CD14-positive monocyte (primary cell): ENCODE measurements around the gene CLPX. TPM values are rescaled to one million over a fixed set of nuclear protein-coding genes. Genes with fewer than 3 reads are reported as not detected.

Experiments
- DNase-seq, 3 donors: peaks; one replicate each; pipeline ENCODE4 v3.0.0-alpha.2; 2011 to 2022
- H2AFZ ChIP-seq: 2 replicates; pipeline ENCODE4 v1.6.0; 2012; ENCODE audit warnings: mild to moderate bottlenecking, low read depth, low read length, inconsistent platforms; ENCODE audit not compliant: insufficient read depth, poor library complexity, severe bottlenecking
- H3K27ac ChIP-seq, 2 donors: 1 replicate in 1 of 2; 2 replicates in 1 of 2; pipeline ENCODE4 v1.5.1; 2012 to 2013; ENCODE audit warnings: low read length in 2 of 2, control low read depth in 1 of 2, inconsistent platforms in 1 of 2, low read depth in 1 of 2, mild to moderate bottlenecking in 1 of 2
- H3K27me3 ChIP-seq, 2 donors: one replicate each; pipeline versions ENCODE4 v1.6.0 to v1.6.1; 2011 to 2013; ENCODE audit warnings: low read length in 2 of 2; ENCODE audit not compliant: control insufficient read depth in 2 of 2, insufficient read depth in 2 of 2
- H3K36me3 ChIP-seq, 2 donors: replicated peaks in 1 of 2; 1 replicate in 1 of 2; 2 replicates in 1 of 2; pipeline versions ENCODE4 v1.5.1 to v1.6.1; 2012 to 2013; ENCODE audit warnings: low read length in 2 of 2, control low read depth in 1 of 2, inconsistent platforms in 1 of 2, mild to moderate bottlenecking in 1 of 2; ENCODE audit not compliant: insufficient read depth in 2 of 2, control insufficient read depth in 1 of 2
- H3K4me1 ChIP-seq, 2 donors: 1 replicate in 1 of 2; 2 replicates in 1 of 2; pipeline versions ENCODE4 v1.5.1 to v1.6.1; 2012 to 2013; ENCODE audit warnings: low read length in 2 of 2, control low read depth in 1 of 2, inconsistent platforms in 1 of 2, mild to moderate bottlenecking in 1 of 2, moderate library complexity in 1 of 2; ENCODE audit not compliant: insufficient read depth in 2 of 2, control insufficient read depth in 1 of 2
- H3K4me2 ChIP-seq: replicated peaks from 2 replicates; pipeline ENCODE3; 2012; ENCODE audit warnings: low read length, moderate library complexity, mild to moderate bottlenecking; ENCODE audit not compliant: poor library complexity, severe bottlenecking; ENCODE audit errors: extremely low read depth
- H3K4me3 ChIP-seq, 3 experiments: fragments of 200-600 bp in 1 of 3; sonication (generic) in 1 of 3; replicated peaks in 1 of 3; 1 replicate in 2 of 3; 2 replicates in 1 of 3; pipeline ENCODE4 v1.5.1; 2011 to 2013; ENCODE audit warnings: low read length in 3 of 3, mild to moderate bottlenecking in 3 of 3, control low read depth in 2 of 3, low read depth in 2 of 3, inconsistent platforms in 1 of 3, moderate library complexity in 1 of 3
- H3K79me2 ChIP-seq: 2 replicates; pipeline ENCODE4 v1.6.0; 2012; ENCODE audit warnings: mild to moderate bottlenecking, control low read depth, inconsistent platforms, low read length, moderate library complexity; ENCODE audit not compliant: insufficient read depth
- H3K9ac ChIP-seq: 2 replicates; pipeline ENCODE4 v1.6.0; 2017; ENCODE audit warnings: low read length, mild to moderate bottlenecking; ENCODE audit not compliant: insufficient read depth, poor library complexity, severe bottlenecking
- H3K9me3 ChIP-seq, 2 donors: replicated peaks in 1 of 2; 1 replicate in 1 of 2; 2 replicates in 1 of 2; pipeline versions ENCODE4 v1.5.1 to v1.6.1; 2012 to 2013; ENCODE audit warnings: low read length in 2 of 2, control low read depth in 1 of 2; ENCODE audit not compliant: control insufficient read depth in 1 of 2, insufficient read depth in 1 of 2
- H4K20me1 ChIP-seq: 2 replicates; pipeline ENCODE4 v1.6.0; 2012; ENCODE audit warnings: mild to moderate bottlenecking, low read length, control low read depth, moderate library complexity; ENCODE audit not compliant: insufficient read depth
- H3K27ac Mint-ChIP-seq, 7 donors: one replicate each; pipeline ENCODE4 v1.8.0; 2020; ENCODE audit warnings: mild to moderate bottlenecking in 7 of 7, mixed read lengths in 7 of 7, moderate library complexity in 6 of 7, inconsistent platforms in 2 of 7
- H3K27me3 Mint-ChIP-seq, 3 donors: one replicate each; pipeline ENCODE4 v1.8.0; 2021 to 2022; ENCODE audit warnings: low read depth in 3 of 3, mild to moderate bottlenecking in 3 of 3, mixed read lengths in 3 of 3, moderate library complexity in 3 of 3, inconsistent platforms in 1 of 3
- H3K36me3 Mint-ChIP-seq, 2 donors: one replicate each; pipeline ENCODE4 v1.8.0; 2020; ENCODE audit warnings: mixed read lengths in 2 of 2, inconsistent platforms in 1 of 2, mild to moderate bottlenecking in 1 of 2
- H3K4me1 Mint-ChIP-seq: one replicate; pipeline ENCODE4 v1.8.0; 2020; ENCODE audit warnings: mild to moderate bottlenecking, mixed read lengths
- H3K4me3 Mint-ChIP-seq, 2 donors: one replicate each; pipeline ENCODE4 v1.8.0; 2020; ENCODE audit warnings: mild to moderate bottlenecking in 2 of 2, mixed read lengths in 2 of 2, moderate library complexity in 1 of 2
- H3K9me3 Mint-ChIP-seq, 7 donors: one replicate each; pipeline ENCODE4 v1.8.0; 2020 to 2022; ENCODE audit warnings: mixed read lengths in 7 of 7, mild to moderate bottlenecking in 6 of 7, moderate library complexity in 6 of 7, inconsistent platforms in 2 of 7
- WGBS: methylation state at CpG from one replicate; pipeline ENCODE4 v1.1.5; 2013; ENCODE audit warnings: missing lambda C conversion rate; ENCODE audit not compliant: insufficient coverage; 5-methylcytosine and 5-hydroxymethylcytosine counted together
- intact Hi-C, 2 donors: fragments of 100-400 bp; cut with micrococcal nuclease; formaldehyde crosslinking; loops; one replicate each; pipeline versions ENCODE4 v1.15.0 to v1.15.1; 2023
- polyA plus RNA-seq, 3 donors: library from polyadenylated mRNA; depleted of rRNA in 1 of 3; unstranded in 2 of 3; stranded (reverse) in 1 of 3; fragments of 300-500 nt in 2 of 3; fragments of >200 nt in 1 of 3; fragmentation: Illumina TruSeq in 2 of 3; gene quantifications; 1 replicate in 2 of 3; 2 replicates in 1 of 3; pipeline ENCODE4 v1.2.3, GENCODE V29; 2012 to 2021
- TF ChIP-seq, protein P1 (sequence below): fragments of 200-600 bp; IDR thresholded peaks from one replicate; pipeline ENCODE4 v1.8.0; 2022; ENCODE audit warnings: antibody characterized with exemption, mild to moderate bottlenecking

Gene CLPX
- polyA plus RNA-seq, 3 donors, result 15.2 to 24.9 (median 20.0) TPM

DNA sequence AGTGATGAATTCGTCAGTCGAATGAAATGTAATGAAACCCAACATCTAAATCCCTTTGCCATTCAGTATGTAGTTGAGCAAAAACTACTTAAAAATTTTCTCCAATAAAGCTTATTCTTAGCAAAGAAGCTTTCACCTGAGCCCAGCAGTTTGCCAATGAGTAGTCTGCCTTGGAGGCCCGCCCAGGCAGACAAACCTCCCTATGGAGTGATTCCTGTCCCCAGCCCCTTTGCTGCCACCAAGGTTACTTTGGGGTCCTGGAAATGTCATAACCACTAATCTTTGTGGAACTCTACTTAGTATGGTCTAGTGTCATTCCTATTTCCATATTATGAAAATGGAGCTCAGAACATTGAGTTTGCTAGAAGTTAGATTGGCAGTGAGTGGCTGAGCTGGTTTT is 82.2 kb downstream of the CLPX start:
- TF ChIP-seq, protein P1, sequence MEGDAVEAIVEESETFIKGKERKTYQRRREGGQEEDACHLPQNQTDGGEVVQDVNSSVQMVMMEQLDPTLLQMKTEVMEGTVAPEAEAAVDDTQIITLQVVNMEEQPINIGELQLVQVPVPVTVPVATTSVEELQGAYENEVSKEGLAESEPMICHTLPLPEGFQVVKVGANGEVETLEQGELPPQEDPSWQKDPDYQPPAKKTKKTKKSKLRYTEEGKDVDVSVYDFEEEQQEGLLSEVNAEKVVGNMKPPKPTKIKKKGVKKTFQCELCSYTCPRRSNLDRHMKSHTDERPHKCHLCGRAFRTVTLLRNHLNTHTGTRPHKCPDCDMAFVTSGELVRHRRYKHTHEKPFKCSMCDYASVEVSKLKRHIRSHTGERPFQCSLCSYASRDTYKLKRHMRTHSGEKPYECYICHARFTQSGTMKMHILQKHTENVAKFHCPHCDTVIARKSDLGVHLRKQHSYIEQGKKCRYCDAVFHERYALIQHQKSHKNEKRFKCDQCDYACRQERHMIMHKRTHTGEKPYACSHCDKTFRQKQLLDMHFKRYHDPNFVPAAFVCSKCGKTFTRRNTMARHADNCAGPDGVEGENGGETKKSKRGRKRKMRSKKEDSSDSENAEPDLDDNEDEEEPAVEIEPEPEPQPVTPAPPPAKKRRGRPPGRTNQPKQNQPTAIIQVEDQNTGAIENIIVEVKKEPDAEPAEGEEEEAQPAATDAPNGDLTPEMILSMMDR, result no peak
- Histone ChIP-seq H3K9ac (no peak overlapping the region), H4K20me1 (no peaks in the 10 kb centered on the region), H3K4me2 (no peak overlapping the region), H3K27me3 (no peaks in the 10 kb centered on the region), H3K27ac (no peak overlapping the region), H3K4me1 (peaks cover 13 to 14% of the 10 kb centered on the region in 2 donors), H3K4me3 (no peak overlapping the region), H3K9me3 (no peaks in the 10 kb centered on the region), H3K36me3 (peaks cover 27 to 69% of the 10 kb centered on the region in 2 donors), H3K79me2 (no peaks in the 10 kb centered on the region), H2AFZ (no peak overlapping the region)
- DNase-seq, result no peak
- Mint-ChIP-seq H3K27ac (no peak overlapping the region), H3K27me3 (peaks cover 0 to 2% (median 0%) of the 10 kb centered on the region in 3 donors), H3K4me1 (peaks cover 12% of the 10 kb centered on the region), H3K9me3 (no peaks in the 10 kb centered on the region), H3K36me3 (peaks cover 58 to 74% of the 10 kb centered on the region in 2 donors), H3K4me3 (no peak overlapping the region)
- intact Hi-C loops, result no loop called here
- 100% methylated on average over 1 of the region's 3 CpGs for WGBS

DNA sequence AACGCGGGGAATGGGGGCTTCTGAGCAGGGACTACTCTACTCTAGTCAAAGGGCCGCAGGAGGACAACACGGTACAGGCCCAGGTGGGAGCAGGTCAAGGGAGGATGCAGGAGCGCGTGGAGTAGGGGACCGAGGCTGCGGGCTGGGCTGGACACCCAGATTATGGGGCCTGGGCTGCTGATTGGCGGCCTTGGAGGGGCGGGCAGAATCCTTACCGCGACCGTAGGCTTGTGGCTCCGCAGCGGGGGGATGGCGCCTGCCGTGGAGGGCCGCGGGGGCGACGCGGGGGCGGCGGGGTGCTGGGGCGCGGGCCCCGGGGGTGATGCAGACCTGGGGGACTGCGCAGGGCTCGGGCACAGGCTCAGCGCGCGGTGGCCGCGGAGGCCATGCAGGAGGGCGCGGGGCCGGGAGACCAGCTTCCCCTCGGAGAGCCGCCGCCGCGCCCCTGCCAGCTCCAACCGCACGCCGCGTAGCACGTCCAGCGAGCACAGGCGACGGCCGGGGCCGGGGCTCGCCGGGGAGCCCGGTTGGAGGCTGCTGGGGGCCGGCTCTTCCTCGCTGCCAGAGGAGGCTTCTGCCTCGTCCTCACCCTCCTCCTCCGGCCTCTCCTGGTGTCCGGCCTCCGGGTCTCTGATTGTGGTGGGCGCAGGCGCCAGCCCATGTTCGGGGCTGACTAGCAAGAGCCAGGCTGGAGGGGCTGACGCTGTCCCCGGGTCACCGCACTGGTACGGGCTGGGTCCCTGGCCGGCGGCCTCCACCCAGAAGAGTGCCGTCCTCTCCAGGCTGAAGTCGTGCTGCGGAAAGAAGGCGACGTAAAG is 83.0 kb downstream of the CLPX start:
- no peak for DNase-seq
- H3K4me1 ChIP-seq, result peaks cover 13 to 14% of the 10 kb centered on the region in 2 donors
- H3K4me3 ChIP-seq, result peak overlapping the region in 1 of 3 experiments; percentile 46
- Mint-ChIP-seq H3K4me1 (peaks cover 12% of the 10 kb centered on the region), H3K27me3 (peaks cover 0 to 2% (median under 1%) of the 10 kb centered on the region in 3 donors), H3K36me3 (peaks cover 63 to 78% of the 10 kb centered on the region in 2 donors), H3K9me3 (no peaks in the 10 kb centered on the region), H3K27ac (peak overlapping the region in 6 of 7 donors; percentile 27 to 83 (median 75)), H3K4me3 (peak overlapping the region in 1 of 2 donors; percentile 92)
- H3K79me2 ChIP-seq, result no peaks in the 10 kb centered on the region
- no peaks in the 10 kb centered on the region for H4K20me1 ChIP-seq
- peak overlapping the region; percentile 65 for H2AFZ ChIP-seq
- intact Hi-C loops, result no loop called here
- 92% methylated on average over 75 of the region's 75 CpGs for WGBS
- H3K27me3 ChIP-seq, result no peaks in the 10 kb centered on the region
- H3K27ac ChIP-seq, result peak overlapping the region in 1 of 2 donors; percentile 50
- TF ChIP-seq, protein P1, result peak; percentile 40
- H3K4me2 ChIP-seq, result peak overlapping the region; percentile 63
- peaks cover 34 to 77% of the 10 kb centered on the region in 2 donors for H3K36me3 ChIP-seq
- peak overlapping the region; percentile 32 for H3K9ac ChIP-seq
- no peaks in the 10 kb centered on the region for H3K9me3 ChIP-seq
